Measurements from ENCODE around the gene C5orf63.

The C5orf63 gene

DNA sequence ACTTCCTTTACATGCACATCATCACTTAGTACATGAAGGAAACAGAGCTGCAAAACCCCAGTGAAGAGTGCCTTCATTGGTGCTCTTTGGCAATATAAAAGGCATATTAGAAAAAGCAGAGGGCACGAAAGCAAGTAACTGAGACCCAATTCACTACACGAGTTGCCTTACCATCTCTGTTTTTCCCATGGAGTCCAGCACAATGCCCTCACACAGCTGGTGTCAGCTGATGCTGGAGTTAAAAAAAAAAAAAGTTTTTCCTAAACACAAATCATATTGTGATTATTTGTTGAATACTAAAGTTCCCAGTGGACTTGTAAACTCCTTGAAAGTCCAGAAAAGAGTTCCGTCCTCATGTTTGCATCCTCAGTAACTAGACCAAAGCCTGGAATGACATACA is 68.6 kb downstream of the C5orf63 start:
- no peak for DNase-seq (ENCODE audit: low read depth in 1 of 2, low spot score in 1 of 2)
- in situ Hi-C loops (cut with HindIII; ENCODE audit: low pct_unique_long_range_greater_than_20kb, low sequenced_read_pairs), result no loop called here
- TF ChIP-seq JUND (IDR thresholded peaks at IDR 0.05; ENCODE audit: low read depth), result no peak

DNA sequence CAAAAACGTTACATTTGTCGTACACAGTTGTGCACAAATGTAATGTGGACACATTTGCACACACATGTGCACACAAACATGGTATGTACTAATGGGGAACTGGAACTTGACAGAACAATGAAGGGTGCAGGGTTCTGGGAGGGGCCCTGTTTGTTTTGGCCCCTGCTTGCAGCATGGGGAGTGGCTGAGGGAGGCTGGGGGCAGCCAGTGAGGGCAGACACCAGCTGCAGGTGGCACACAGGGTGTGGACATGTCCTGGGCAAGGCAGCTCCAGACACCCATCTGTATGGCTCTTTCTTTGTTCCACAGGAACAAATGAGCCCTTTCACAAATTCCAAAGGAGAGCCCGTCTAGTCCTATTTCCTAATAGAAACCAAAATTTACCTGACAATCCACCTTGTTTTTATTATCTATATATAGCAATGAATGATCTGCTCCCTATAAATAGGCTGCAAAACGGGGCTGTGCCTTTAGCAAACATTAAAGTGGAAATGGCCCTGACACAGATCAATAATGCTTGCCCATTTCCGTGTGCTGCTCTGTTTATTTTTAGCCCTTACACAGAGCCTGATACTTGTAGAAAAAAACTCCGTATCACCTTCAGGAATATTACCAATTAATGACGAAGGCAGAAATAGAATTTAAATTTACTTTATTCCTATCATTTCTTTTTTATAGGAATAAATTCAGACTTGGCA is 69.4 kb downstream of the C5orf63 start:
- DNase-seq (ENCODE audit: low read depth in 1 of 2, low spot score in 1 of 2), result no peak
- in situ Hi-C loops (cut with HindIII; ENCODE audit: low pct_unique_long_range_greater_than_20kb, low sequenced_read_pairs), result no loop called here
- no peak for TF ChIP-seq JUND (IDR thresholded peaks at IDR 0.05; ENCODE audit: low read depth)

DNA sequence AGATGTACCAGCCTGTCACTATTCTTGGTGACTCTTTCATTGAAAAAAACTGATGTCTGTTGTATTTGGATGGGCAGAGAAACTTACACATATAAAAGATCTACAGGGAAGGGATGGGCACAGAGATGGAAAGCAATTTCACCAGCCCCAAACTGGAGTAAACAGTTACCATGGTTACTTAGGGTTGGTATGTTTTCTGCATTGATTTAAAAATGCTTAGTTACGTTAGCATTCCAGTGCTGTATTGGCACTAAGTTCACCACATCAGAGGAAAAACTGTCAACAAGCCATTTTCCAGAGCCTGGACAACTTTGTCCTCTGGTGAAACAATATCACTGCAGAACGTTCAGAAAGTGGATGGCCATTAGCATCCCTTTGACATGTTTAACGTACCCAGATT is 70.9 kb downstream of the C5orf63 start:
- no peak for DNase-seq (ENCODE audit: low read depth in 1 of 2, low spot score in 1 of 2)
- in situ Hi-C loops (cut with HindIII; ENCODE audit: low pct_unique_long_range_greater_than_20kb, low sequenced_read_pairs), result no loop called here

DNA sequence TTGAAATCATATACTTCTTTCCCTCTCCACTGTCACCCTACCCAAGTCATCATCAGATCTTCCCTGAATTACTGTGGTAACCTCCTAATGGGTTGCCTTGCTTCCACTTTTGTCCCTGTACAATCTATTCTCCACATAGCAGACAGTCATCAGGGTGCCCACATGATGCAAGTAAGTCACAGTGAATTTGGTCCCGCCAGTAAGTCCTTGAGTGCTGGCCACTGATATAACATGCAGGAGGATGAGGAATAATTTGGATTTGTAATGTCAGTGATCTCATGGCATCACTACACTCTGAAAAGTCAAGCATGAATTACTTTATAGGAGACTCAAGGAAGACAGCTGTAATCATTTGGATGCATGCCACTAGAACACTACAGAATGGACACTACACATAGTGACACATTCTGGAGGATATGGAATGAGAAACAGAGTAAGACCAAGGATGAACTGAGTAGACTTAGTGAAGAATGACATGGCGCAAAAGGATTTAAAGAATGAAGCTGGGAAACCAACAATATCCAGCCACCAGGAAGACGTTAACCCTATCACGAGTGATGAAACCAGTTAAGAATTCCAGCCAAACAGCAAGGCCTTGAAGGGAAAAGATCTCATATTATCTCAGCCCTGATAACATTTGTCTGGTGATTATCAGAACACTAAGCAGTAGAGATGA is 71.5 kb downstream of the C5orf63 start:
- no peak for TF ChIP-seq JUND (IDR thresholded peaks at IDR 0.05; ENCODE audit: low read depth)
- DNase-seq (ENCODE audit: low read depth in 1 of 2, low spot score in 1 of 2), result no peak
- in situ Hi-C loops (cut with HindIII; ENCODE audit: low pct_unique_long_range_greater_than_20kb, low sequenced_read_pairs), result no loop called here

More for the DNA sequence above, 70.9 kb downstream of the C5orf63 start:
- no peak for TF ChIP-seq JUND (IDR thresholded peaks at IDR 0.05; ENCODE audit: low read depth)

All from T47D (cell line).